Astrocyte of the spinal cord (primary cell): ENCODE measurements around the gene FDCSP.
A peak's percentile ranks its signal among the peaks of the same experiment; 100 is the strongest.

Experiments used
- DNase-seq: peaks from one replicate; pipeline ENCODE4 v3.0.0; 2011; ENCODE audit warnings: low read depth, low spot score
- H3K4me3 ChIP-seq: 2 replicates; pipeline ENCODE4 v1.5.1; 2011; ENCODE audit warnings: low read depth, mild to moderate bottlenecking, low read length, moderate library complexity
- in situ Hi-C: cut with HindIII; loops from 2 replicates; pipeline ENCODE4 v1.10.0; 2017; ENCODE audit warnings: low sequenced_read_pairs
- TF ChIP-seq, protein P1 (sequence below): IDR thresholded peaks from 2 replicates; pipeline ENCODE4 v1.5.1; 2012; ENCODE audit warnings: low read depth, mild to moderate bottlenecking, low read length, inconsistent platforms

Gene FDCSP

DNA sequence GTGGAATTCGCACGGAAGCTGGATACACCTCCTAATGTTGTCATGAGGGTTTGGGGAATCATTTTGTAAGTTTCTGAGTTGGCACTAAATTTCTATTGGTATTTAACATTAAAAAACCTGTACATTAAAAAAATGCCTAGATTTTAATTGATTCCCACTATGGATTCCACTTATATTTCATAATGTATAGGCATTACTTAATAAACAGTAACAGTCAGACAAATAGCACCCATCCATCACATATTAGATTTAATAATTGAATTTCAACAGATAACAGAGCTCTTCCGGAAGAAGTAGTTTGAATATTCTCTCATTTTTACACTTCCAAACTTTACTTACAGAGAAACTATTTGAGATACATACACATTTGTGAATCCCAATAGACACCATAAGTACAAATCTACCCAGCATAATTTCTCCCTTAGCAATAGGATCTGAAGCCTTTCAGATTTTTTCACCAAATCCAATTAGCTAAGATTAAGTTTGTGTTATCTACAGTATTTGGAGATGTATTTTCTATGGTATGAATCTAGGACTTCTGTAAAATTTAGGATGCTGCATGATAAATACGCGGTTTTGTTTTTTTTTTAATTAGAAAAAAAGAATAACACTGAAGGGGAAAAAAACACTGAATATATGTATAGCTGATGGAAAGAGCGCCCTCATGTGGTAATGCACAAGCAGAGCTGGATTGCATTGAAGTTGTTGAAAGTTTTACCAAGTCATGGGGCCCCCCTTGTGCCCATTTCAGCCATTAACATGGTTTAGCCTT, 42.6 kb upstream of the FDCSP start:
- peak; percentile 32 for DNase-seq
- H3K4me3 ChIP-seq: no peak overlapping the region
- in situ Hi-C loops: no loop called here
- TF ChIP-seq, protein P1, sequence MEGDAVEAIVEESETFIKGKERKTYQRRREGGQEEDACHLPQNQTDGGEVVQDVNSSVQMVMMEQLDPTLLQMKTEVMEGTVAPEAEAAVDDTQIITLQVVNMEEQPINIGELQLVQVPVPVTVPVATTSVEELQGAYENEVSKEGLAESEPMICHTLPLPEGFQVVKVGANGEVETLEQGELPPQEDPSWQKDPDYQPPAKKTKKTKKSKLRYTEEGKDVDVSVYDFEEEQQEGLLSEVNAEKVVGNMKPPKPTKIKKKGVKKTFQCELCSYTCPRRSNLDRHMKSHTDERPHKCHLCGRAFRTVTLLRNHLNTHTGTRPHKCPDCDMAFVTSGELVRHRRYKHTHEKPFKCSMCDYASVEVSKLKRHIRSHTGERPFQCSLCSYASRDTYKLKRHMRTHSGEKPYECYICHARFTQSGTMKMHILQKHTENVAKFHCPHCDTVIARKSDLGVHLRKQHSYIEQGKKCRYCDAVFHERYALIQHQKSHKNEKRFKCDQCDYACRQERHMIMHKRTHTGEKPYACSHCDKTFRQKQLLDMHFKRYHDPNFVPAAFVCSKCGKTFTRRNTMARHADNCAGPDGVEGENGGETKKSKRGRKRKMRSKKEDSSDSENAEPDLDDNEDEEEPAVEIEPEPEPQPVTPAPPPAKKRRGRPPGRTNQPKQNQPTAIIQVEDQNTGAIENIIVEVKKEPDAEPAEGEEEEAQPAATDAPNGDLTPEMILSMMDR: peak; percentile 71

DNA sequence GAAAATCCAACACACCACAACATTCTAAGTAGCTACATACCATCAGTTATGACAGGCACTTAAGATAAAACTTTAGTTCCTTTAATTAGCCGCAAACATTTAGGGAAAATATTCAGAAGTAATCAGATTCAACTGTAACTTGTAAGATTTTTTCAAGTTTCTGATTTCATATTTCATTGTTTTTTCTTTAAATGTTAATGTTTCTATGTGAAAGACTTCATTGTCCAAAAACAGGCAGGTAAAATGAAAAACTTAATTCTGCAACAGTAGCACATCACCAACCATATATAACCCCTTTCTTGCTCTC, 42.0 kb upstream of the FDCSP start:
- in situ Hi-C loops: no loop called here
- no peak for DNase-seq
- TF ChIP-seq, protein P1: no peak
- H3K4me3 ChIP-seq: no peak overlapping the region

DNA sequence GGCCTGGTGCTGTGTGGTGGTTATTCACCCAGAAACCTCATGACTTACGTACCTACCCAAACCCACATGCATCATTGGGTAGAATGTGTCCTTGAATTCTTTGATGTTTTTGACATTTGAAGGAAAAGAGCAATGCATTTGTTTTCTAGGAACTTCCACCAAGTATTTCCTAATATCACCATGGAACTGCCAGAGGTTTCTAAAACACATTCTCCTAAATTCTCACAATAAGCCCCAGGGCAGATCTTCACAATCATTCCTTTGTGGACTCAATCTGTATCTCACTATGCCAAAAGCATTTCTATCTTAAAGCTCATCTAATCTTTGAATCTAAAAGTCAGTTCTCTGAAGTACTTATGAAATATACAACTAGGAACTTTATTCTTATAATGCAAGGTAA, 38.7 kb upstream of the FDCSP start:
- no peak for DNase-seq
- in situ Hi-C loops: no loop called here
- TF ChIP-seq, protein P1: no peak

DNA sequence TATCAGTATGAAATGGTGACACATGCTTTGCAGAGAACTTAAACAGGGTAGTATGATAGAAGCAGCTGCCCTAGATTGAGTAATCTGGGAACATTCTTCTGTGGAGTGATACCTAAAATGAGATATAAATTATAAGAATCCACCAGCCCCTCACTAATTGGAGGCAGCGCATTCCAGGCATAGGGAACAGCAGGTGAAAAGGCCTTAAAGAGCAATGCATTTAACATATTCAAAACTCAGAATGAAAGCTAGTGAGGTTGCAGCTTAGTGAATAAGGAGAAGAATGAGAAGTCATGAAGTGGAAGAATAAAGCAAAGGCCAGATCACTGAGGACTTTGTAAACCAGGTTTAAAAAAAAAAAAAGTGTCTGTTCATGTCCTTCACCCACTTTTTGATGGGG, 35.3 kb upstream of the FDCSP start:
- H3K4me3 ChIP-seq: no peak overlapping the region
- DNase-seq: no peak
- TF ChIP-seq, protein P1: no peak
- in situ Hi-C loops: no loop called here

More for the DNA sequence above, 38.7 kb upstream of the FDCSP start:
- no peak overlapping the region for H3K4me3 ChIP-seq

DNA sequence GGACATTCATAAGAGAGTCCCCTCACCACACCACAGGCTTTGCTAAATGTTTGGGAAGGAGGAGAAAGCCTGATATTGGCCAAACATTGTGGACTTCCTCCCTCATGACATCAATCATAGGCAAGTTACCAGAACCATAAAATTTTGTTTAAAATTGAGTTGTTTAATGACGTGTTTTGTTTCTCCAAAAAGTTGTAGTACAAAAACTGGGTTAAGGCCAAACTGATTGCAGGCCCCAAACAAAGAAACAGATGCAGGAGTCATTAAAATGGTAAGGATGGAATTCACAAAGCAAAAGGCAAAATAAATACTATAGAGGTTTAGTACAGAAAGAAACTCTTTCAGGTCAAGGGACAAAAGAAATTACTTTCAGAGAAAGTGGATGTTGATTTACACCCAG, 34.3 kb upstream of the FDCSP start:
- DNase-seq: no peak
- TF ChIP-seq, protein P1: no peak
- no peak overlapping the region for H3K4me3 ChIP-seq
- in situ Hi-C loops: no loop called here

DNA sequence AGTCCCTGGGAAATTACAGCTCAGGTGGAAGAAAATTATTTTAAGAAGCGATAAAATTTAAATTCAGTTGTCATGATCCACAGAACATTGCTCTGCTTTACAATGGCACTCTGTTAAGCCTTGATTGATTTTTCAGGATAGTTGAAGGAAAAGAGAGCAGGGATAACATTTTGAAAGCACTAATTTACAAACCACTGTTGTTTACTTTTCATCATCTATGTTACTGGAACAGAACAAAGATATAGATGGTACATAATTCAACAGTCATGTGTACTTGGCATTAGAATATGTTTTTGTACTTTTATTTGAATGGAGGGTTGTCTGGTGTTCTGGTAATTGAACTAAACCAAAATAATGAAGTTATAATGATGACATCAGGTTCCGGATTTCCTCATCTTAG, 33.0 kb upstream of the FDCSP start:
- no peak for DNase-seq
- H3K4me3 ChIP-seq: no peak overlapping the region
- in situ Hi-C loops: no loop called here
- TF ChIP-seq, protein P1: no peak
